Activated naive CD8-positive, alpha-beta T cell treated with anti-CD3 and anti-CD28 coated beads for 36 hours (primary cell): ENCODE measurements around the gene JAK2. TPM values are rescaled to one million over a fixed set of nuclear protein-coding genes. Genes with fewer than 3 reads are reported as not detected.
A peak's percentile ranks its signal among the peaks of the same experiment; 100 is the strongest.

Experiments
- DNase-seq: peaks from one replicate; pipeline ENCODE4 v3.0.0; 2021
- H3K27ac Mint-ChIP-seq: one replicate; pipeline ENCODE4 v1.8.0; 2022; ENCODE audit warnings: mild to moderate bottlenecking, moderate library complexity, mixed read lengths
- H3K27me3 Mint-ChIP-seq: one replicate; pipeline ENCODE4 v1.8.0; 2022; ENCODE audit warnings: mild to moderate bottlenecking, mixed read lengths
- H3K36me3 Mint-ChIP-seq: one replicate; pipeline ENCODE4 v1.8.0; 2021; ENCODE audit warnings: mild to moderate bottlenecking, mixed read lengths
- H3K4me1 Mint-ChIP-seq: one replicate; pipeline ENCODE4 v1.8.0; 2021; ENCODE audit warnings: mixed read lengths
- H3K4me3 Mint-ChIP-seq: one replicate; pipeline ENCODE4 v1.8.0; 2022; ENCODE audit warnings: mild to moderate bottlenecking, moderate library complexity, mixed read lengths
- H3K9me3 Mint-ChIP-seq: one replicate; pipeline ENCODE4 v1.8.0; 2022; ENCODE audit warnings: mixed read lengths
- total RNA-seq, 2 experiments: library from RNA; stranded (reverse); gene quantifications; one replicate each; pipeline ENCODE4 v1.2.3, GENCODE V29; 2021

JAK2 gene
- total RNA-seq, 2 experiments from 2014 or later, result 33.7 to 35.8 TPM

DNA sequence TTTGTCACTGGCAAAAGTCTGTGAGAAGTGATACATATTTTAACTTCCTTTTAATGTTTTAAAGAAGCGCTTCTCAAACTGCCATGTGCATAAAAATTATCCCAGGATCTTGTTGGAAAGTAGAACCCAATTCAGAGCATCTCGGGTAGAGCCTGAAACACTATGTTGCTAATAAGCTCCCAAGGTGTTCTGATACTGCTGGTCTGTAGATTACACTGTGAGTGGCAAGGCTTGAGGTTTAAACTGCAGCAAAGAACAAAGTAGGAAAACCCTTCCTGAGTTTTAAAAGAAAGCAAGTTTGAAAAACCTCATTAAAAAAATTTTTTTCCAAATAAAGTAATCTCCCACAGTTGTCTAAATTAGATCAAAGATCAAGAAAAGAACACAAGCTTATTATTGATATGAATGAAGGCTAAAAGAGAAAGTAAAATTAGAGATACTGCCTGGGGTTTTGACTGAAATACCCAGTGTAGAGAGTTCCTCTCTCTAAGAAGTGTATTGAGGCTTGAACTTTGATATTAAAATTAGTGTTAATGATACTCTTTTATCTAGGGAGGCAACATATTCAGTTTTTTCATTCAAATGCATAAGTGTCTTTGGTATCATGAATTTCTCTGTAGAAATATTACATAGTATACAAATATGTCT, 19.8 kb upstream of the JAK2 start:
- H3K4me3 Mint-ChIP-seq, result no peak overlapping the region
- peaks cover 15% of the 10 kb centered on the region for H3K9me3 Mint-ChIP-seq
- H3K27ac Mint-ChIP-seq, result peak overlapping the region; percentile 34
- H3K27me3 Mint-ChIP-seq, result no peaks in the 10 kb centered on the region
- H3K4me1 Mint-ChIP-seq, result peaks cover 50% of the 10 kb centered on the region
- no peak for DNase-seq
- peaks cover 14% of the 10 kb centered on the region for H3K36me3 Mint-ChIP-seq

- peaks cover 14% of the 10 kb centered on the region for H3K9me3 Mint-ChIP-seq
- peak overlapping the region; percentile 91 for H3K27ac Mint-ChIP-seq
- H3K4me1 Mint-ChIP-seq, result peaks cover 49% of the 10 kb centered on the region
- no peak overlapping the region for H3K4me3 Mint-ChIP-seq
- no peaks in the 10 kb centered on the region for H3K27me3 Mint-ChIP-seq
- DNase-seq, result no peak
- H3K36me3 Mint-ChIP-seq, result peaks cover 13% of the 10 kb centered on the region
Observed at GRCh38 chr9:4967523-4967922, 17.5 kb upstream of the JAK2 start.

DNA sequence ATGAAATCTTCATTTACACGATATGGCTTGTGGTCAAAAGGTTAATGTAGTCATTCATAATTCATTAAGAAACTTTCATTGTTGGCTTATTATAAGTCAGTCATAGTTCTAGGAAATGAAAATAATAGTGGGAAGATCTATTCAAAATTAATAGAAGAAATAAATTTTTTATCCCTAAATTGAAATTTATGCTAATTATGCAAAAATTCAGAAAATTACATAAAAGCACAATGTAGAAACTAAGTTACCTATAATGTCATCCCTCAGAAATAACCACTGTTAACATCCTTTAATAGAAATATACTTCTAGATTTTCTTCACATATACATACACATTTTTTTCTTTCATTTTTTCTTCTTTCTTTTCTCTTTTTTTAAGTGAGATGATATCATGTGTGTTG, 15.9 kb upstream of the JAK2 start:
- Mint-ChIP-seq H3K4me3 (peak overlapping the region; percentile 2), H3K9me3 (peaks cover 3% of the 10 kb centered on the region), H3K27ac (no peak overlapping the region), H3K4me1 (peaks cover 42% of the 10 kb centered on the region), H3K27me3 (no peaks in the 10 kb centered on the region), H3K36me3 (peaks cover 5% of the 10 kb centered on the region)
- DNase-seq, result no peak

DNA sequence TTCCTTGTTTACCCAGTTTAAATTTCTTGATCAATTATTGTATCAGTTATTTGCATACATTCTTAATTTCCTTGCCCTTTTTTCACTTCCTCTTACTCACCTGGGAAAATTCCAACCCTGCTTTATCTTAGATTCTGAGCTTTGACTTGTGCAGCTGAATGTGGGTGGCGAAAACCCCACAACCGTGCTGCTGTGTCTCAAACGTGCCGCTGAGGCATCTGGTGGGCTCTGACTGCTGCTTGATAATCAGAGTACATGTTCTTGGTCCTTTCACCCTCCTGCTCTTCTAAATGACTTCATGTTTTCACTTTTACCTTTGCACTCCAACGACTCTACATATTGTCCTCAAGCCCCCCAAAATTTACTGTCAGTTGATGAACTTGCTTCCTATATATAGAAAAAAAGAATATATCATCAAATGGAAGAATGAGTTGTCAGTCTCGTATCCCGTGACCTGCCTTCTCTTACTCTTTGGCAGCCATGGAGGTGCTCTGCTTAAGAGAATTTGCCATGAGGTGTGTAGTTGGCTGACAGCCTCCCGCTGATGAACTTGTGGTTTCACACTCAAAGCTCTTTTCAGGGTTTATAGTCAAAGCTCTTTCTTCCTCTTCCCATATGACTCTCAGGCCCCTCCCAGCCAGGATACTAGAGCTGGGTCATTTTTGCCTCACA, 14.0 kb upstream of the JAK2 start:
- Mint-ChIP-seq H3K9me3 (no peaks in the 10 kb centered on the region), H3K27ac (no peak overlapping the region), H3K27me3 (no peaks in the 10 kb centered on the region), H3K4me1 (peaks cover 34% of the 10 kb centered on the region), H3K4me3 (no peak overlapping the region), H3K36me3 (no peaks in the 10 kb centered on the region)
- peak; percentile 80 for DNase-seq

DNA sequence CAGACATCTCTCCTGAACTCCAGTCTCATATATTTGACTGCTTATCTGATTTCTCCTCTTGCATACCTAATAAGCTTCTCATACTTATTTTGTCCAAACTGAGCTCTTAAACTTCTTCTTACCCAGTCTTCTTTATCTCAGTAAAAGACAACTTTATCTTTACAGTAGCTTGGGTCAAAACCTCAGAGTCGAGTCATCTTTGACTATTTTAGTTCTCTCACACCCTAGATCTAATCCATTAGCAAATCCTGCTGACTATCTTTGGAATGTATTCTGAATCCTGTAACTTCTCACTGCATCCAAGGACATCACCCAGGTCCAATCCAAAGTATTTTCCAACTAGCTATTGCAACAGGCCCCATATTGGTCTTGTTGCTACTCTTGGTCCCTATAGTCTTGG, 11.8 kb upstream of the JAK2 start:
- peaks cover 2% of the 10 kb centered on the region for H3K36me3 Mint-ChIP-seq
- no peaks in the 10 kb centered on the region for H3K9me3 Mint-ChIP-seq
- H3K4me1 Mint-ChIP-seq, result peaks cover 24% of the 10 kb centered on the region
- H3K27ac Mint-ChIP-seq, result no peak overlapping the region
- no peak for DNase-seq
- H3K27me3 Mint-ChIP-seq, result peaks cover 3% of the 10 kb centered on the region
- no peak overlapping the region for H3K4me3 Mint-ChIP-seq

- DNase-seq, result no peak
- H3K4me1 Mint-ChIP-seq, result peaks cover 20% of the 10 kb centered on the region
- H3K9me3 Mint-ChIP-seq, result no peaks in the 10 kb centered on the region
- peaks cover 3% of the 10 kb centered on the region for H3K27me3 Mint-ChIP-seq
- H3K27ac Mint-ChIP-seq, result no peak overlapping the region
- H3K36me3 Mint-ChIP-seq, result peaks cover 2% of the 10 kb centered on the region
- H3K4me3 Mint-ChIP-seq, result no peak overlapping the region
Observed at GRCh38 chr9:4973902-4974301, 11.2 kb upstream of the JAK2 start.

- H3K9me3 Mint-ChIP-seq, result no peaks in the 10 kb centered on the region
- H3K27ac Mint-ChIP-seq, result peak overlapping the region; percentile 85
- H3K4me1 Mint-ChIP-seq, result peaks cover 53% of the 10 kb centered on the region
- peaks cover 3% of the 10 kb centered on the region for H3K27me3 Mint-ChIP-seq
- H3K36me3 Mint-ChIP-seq, result peaks cover 2% of the 10 kb centered on the region
- no peak for DNase-seq
- H3K4me3 Mint-ChIP-seq, result no peak overlapping the region
Observed at GRCh38 chr9:4979239-4979638, 5.8 kb upstream of the JAK2 start.

DNA sequence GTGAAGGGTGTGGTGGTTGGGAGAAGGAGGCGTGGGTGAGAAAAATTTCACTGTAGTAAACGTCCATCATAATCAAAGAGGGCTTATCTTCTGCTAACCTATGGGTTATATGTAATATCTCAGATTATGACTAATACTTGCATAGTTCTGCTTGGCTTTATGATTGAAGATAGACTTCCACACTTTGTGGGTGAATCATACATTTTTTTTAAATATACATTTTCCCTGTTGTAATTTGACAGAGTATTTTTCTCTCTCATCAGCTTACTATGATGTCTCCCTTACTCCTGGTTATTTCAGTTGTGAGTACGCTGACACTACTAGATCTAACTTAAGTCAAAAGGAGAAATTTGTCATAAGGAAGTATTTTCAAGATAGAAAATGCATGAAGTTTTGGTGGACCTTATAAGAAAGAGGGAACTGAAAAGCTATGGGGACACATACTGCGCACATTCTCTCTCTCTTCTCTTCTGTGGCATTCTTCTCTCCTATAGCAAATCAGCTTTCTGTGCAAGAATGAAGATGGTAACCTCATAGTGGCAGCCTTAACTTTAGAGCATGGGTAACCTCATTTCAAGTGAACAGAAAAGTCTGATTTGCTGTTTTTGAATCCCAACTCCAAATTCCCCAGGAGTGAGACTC, 4.9 kb upstream of the JAK2 start:
- peaks cover 53% of the 10 kb centered on the region for H3K4me1 Mint-ChIP-seq
- H3K27me3 Mint-ChIP-seq, result peaks cover 3% of the 10 kb centered on the region
- peak overlapping the region; percentile 85 for H3K27ac Mint-ChIP-seq
- no peak for DNase-seq
- no peaks in the 10 kb centered on the region for H3K9me3 Mint-ChIP-seq
- H3K4me3 Mint-ChIP-seq, result peak overlapping the region; percentile 58
- H3K36me3 Mint-ChIP-seq, result peaks cover 2% of the 10 kb centered on the region

- H3K4me3 Mint-ChIP-seq, result peak overlapping the region; percentile 89
- peaks cover 54% of the 10 kb centered on the region for H3K4me1 Mint-ChIP-seq
- H3K9me3 Mint-ChIP-seq, result no peaks in the 10 kb centered on the region
- no peak for DNase-seq
- H3K27ac Mint-ChIP-seq, result peak overlapping the region; percentile 96
- peaks cover 15% of the 10 kb centered on the region for H3K36me3 Mint-ChIP-seq
- no peaks in the 10 kb centered on the region for H3K27me3 Mint-ChIP-seq
Observed at GRCh38 chr9:4982721-4983482, 2.2 kb upstream of the JAK2 start.

- H3K4me1 Mint-ChIP-seq, result peaks cover 51% of the 10 kb centered on the region
Observed at GRCh38 chr9:4983601-4984165, 1.4 kb upstream of the JAK2 start.

DNA sequence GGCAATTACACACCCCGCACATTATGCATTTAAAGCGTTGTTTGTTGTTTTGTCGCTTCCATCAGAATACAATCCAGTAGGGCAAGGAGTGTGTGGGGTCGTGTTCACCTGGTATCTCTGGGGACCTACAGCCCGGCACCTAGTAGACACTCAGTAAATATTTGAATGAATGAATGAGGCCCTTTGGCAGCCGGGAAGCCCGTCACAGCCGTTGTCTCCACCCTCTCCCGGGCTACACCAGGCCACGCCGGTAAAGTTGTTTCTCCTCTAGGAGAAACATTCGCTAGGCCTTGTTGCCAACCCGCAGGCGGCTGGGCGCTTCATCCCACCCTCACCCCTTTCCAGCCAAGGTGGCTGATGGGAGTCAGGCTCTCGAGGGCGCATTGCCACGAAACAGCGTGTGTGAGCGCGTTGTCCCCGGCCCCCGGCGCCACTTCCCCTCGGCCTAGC, 876 bp upstream of the JAK2 start:
- Mint-ChIP-seq H3K27me3 (no peaks in the 10 kb centered on the region), H3K4me1 (peaks cover 48% of the 10 kb centered on the region), H3K27ac (peak overlapping the region; percentile 96), H3K4me3 (peak overlapping the region; percentile 89), H3K36me3 (peaks cover 13% of the 10 kb centered on the region), H3K9me3 (no peaks in the 10 kb centered on the region)
- no peak for DNase-seq

More at GRCh38 chr9:4983601-4984165, 1.4 kb upstream of the JAK2 start:
- H3K9me3 Mint-ChIP-seq, result no peaks in the 10 kb centered on the region
- peak overlapping the region; percentile 96 for H3K27ac Mint-ChIP-seq
- peaks cover 13% of the 10 kb centered on the region for H3K36me3 Mint-ChIP-seq
- peak overlapping the region; percentile 89 for H3K4me3 Mint-ChIP-seq
- no peak for DNase-seq
- H3K27me3 Mint-ChIP-seq, result no peaks in the 10 kb centered on the region

GRCh38 chr9:4985386-4986266, 554 bp downstream of the JAK2 start:
- H3K27ac Mint-ChIP-seq, result peak overlapping the region; percentile 88
- peak overlapping the region; percentile 89 for H3K4me3 Mint-ChIP-seq
- H3K27me3 Mint-ChIP-seq, result no peaks in the 10 kb centered on the region
- H3K9me3 Mint-ChIP-seq, result no peaks in the 10 kb centered on the region
- DNase-seq, result peak; percentile 47
- H3K4me1 Mint-ChIP-seq, result peaks cover 34% of the 10 kb centered on the region
- H3K36me3 Mint-ChIP-seq, result peaks cover 13% of the 10 kb centered on the region

DNA sequence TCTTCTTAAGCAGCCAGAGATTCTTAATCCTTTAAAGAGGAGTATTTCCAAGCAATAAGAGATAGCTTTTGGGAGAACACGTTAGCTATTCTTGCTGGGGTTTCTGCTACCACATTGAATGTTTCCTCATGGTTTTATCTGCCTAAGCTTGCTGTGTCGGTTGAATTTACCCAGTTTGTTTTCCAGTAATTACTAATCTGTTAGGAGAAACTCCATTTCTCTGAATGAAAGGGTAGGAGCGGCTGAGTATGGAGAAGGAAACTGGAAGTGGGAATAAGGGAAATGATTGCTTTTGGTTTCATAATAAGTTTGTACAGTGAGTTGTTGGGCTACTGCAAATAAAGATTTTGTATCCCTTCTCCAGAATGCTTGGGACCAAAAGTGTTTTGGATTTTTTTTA, 1.2 kb downstream of the JAK2 start:
- Mint-ChIP-seq H3K27me3 (no peaks in the 10 kb centered on the region), H3K36me3 (peaks cover 13% of the 10 kb centered on the region), H3K9me3 (no peaks in the 10 kb centered on the region), H3K4me3 (peak overlapping the region; percentile 89), H3K27ac (peak overlapping the region; percentile 88), H3K4me1 (peaks cover 32% of the 10 kb centered on the region)
- DNase-seq, result no peak

DNA sequence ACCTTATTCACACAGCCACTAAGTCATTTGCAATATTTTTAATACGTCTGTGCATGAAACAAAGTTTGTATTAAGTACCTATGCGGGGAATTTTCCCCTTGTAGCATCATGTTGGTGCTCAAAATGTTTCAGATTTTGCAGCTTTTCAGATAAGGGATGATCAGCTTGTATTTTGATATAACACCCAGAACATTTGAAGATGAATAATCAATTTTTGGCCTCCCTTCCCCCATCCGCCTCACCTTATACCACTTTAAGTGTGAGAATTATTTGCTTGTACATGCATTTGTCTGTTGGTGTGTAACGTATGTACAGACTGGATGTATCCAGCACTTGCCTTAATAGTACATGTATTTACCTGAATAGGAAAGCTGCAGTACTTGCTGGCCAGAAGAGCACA, 1.7 kb downstream of the JAK2 start:
- Mint-ChIP-seq H3K4me1 (peaks cover 31% of the 10 kb centered on the region), H3K27me3 (no peaks in the 10 kb centered on the region), H3K9me3 (no peaks in the 10 kb centered on the region), H3K27ac (peak overlapping the region; percentile 1), H3K4me3 (peak overlapping the region; percentile 89), H3K36me3 (peaks cover 16% of the 10 kb centered on the region)
- DNase-seq, result no peak
